IMR-90 (cell line): ENCODE results near the gene PTMS. TPM values are rescaled to one million over a fixed set of nuclear protein-coding genes. Genes with fewer than 3 reads are reported as not detected.

Experiments
- ATAC-seq: fragments of 200-7000 bp; cut with Tn5 transposase; 2 replicates; pipeline ENCODE4 v1.9.1; 2020; ENCODE audit warnings: low read depth, mild to moderate bottlenecking, moderate library complexity
- BruUV-seq: library from RNA; stranded (reverse); fragments of 400-500 nt; replicated peaks from 2 replicates; lab custom pipeline; 2021; lab: Mats Ljungman, UMichigan
- CTCF ChIA-PET: fragments of 300-600 bp; formaldehyde crosslinking; extraction: SDS; loops from one replicate; lab custom pipeline; 2021; ENCODE audit warnings: antibody characterized with exemption; lab: Yijun Ruan, JAX
- POLR2A ChIA-PET: fragments of 300-600 bp; sonication (Branson Sonifier 250); formaldehyde crosslinking; loops from one replicate; lab custom pipeline; 2022; ENCODE audit warnings: antibody characterized with exemption; ENCODE audit not compliant: unreplicated experiment; lab: Charles Lee
- DNase-seq: peaks from one replicate; pipeline ENCODE4 v3.0.0; 2013
- H2AFZ ChIP-seq: replicated peaks from 2 replicates; pipeline ENCODE3; 2013; ENCODE audit warnings: low read length, mild to moderate bottlenecking; ENCODE audit not compliant: poor library complexity
- H2AK5ac ChIP-seq: 2 replicates; pipeline ENCODE4 v1.6.1; 2013; ENCODE audit warnings: low read depth, low read length, inconsistent platforms
- H2AK9ac ChIP-seq: replicated peaks from 2 replicates; pipeline ENCODE3; 2013; ENCODE audit warnings: mild to moderate bottlenecking, low read depth, low read length, moderate library complexity; ENCODE audit not compliant: poor library complexity
- H2BK120ac ChIP-seq: 2 replicates; pipeline ENCODE4 v1.6.1; 2013; ENCODE audit warnings: low read depth, low read length, inconsistent platforms
- H2BK15ac ChIP-seq: 3 replicates; pipeline ENCODE4 v1.6.1; 2013; ENCODE audit warnings: low read depth, low read length, inconsistent platforms
- H2BK20ac ChIP-seq: 2 replicates; pipeline ENCODE4 v1.6.1; 2013; ENCODE audit warnings: low read depth, mild to moderate bottlenecking, inconsistent platforms, low read length, moderate library complexity
- H2BK5ac ChIP-seq: 2 replicates; pipeline ENCODE4 v1.6.1; 2013; ENCODE audit warnings: mild to moderate bottlenecking, low read depth, low read length, inconsistent platforms; ENCODE audit not compliant: poor library complexity, severe bottlenecking
- H3K14ac ChIP-seq: replicated peaks from 2 replicates; pipeline ENCODE4 v1.6.1; 2013; ENCODE audit warnings: low read depth, low read length, inconsistent platforms
- H3K18ac ChIP-seq: 2 replicates; pipeline ENCODE4 v1.6.1; 2013; ENCODE audit warnings: low read depth, low read length, control low read depth
- H3K23ac ChIP-seq: 2 replicates; pipeline ENCODE4 v1.6.1; 2013; ENCODE audit warnings: low read depth, low read length, inconsistent platforms
- H3K27ac ChIP-seq: 2 replicates; pipeline ENCODE4 v1.5.1; 2013; ENCODE audit warnings: mild to moderate bottlenecking, control low read depth, low read length; ENCODE audit not compliant: insufficient read depth
- H3K27me3 ChIP-seq: 2 replicates; pipeline ENCODE4 v1.6.1; 2013; ENCODE audit warnings: low read length; ENCODE audit not compliant: control insufficient read depth, insufficient read depth
- H3K36me3 ChIP-seq: 2 replicates; pipeline ENCODE4 v1.6.1; 2013; ENCODE audit warnings: low read length, mixed read lengths; ENCODE audit not compliant: control insufficient read depth, insufficient read depth
- H3K4ac ChIP-seq: 2 replicates; pipeline ENCODE4 v1.6.1; 2013; ENCODE audit warnings: low read depth, low read length, inconsistent platforms
- H3K4me1 ChIP-seq: 2 replicates; pipeline ENCODE4 v1.6.1; 2013; ENCODE audit warnings: low read length, mixed read lengths; ENCODE audit not compliant: control insufficient read depth, insufficient read depth
- H3K4me2 ChIP-seq: 2 replicates; pipeline ENCODE4 v1.6.1; 2013; ENCODE audit warnings: low read depth, mild to moderate bottlenecking, control low read depth, low read length, moderate library complexity
- H3K4me3 ChIP-seq: 2 replicates; pipeline ENCODE4 v1.5.1; 2013; ENCODE audit warnings: low read depth, mild to moderate bottlenecking, control low read depth, low read length, moderate library complexity; ENCODE audit not compliant: insufficient read depth
- H3K56ac ChIP-seq: 2 replicates; pipeline ENCODE4 v1.6.1; 2013; ENCODE audit warnings: low read length, inconsistent platforms; ENCODE audit not compliant: insufficient read depth; ENCODE audit errors: extremely low read depth
- H3K79me1 ChIP-seq, 2 experiments: 2 replicates each; pipeline ENCODE4 v1.6.1; 2013; ENCODE audit warnings: low read length in 2 of 2, inconsistent platforms in 1 of 2, low read depth in 1 of 2
- H3K9ac ChIP-seq: 2 replicates; pipeline ENCODE4 v1.6.1; 2013; ENCODE audit warnings: low read depth, low read length, control low read depth
- H3K9me1 ChIP-seq: 2 replicates; pipeline ENCODE4 v1.6.1; 2013; ENCODE audit warnings: low read length, inconsistent platforms; ENCODE audit not compliant: insufficient read depth
- H3K9me3 ChIP-seq: 2 replicates; pipeline ENCODE4 v1.6.1; 2013; ENCODE audit warnings: low read length; ENCODE audit not compliant: control insufficient read depth, insufficient read depth
- H4K20me1 ChIP-seq: 2 replicates; pipeline ENCODE4 v1.6.1; 2013; ENCODE audit warnings: low read length, inconsistent platforms; ENCODE audit not compliant: insufficient read depth
- H4K5ac ChIP-seq: 2 replicates; pipeline ENCODE4 v1.6.1; 2013; ENCODE audit warnings: mild to moderate bottlenecking, low read depth, low read length, control low read depth
- H4K8ac ChIP-seq, 2 experiments: 2 replicates each; pipeline ENCODE4 v1.6.1; 2013; ENCODE audit warnings: low read depth in 2 of 2, low read length in 2 of 2, control low read depth in 1 of 2, inconsistent platforms in 1 of 2
- H4K91ac ChIP-seq: 2 replicates; pipeline ENCODE4 v1.6.1; 2013; ENCODE audit warnings: low read depth, low read length, inconsistent platforms; ENCODE audit not compliant: insufficient read depth
- MAFK ChIP-seq: IDR thresholded peaks from 2 replicates; pipeline ENCODE4 v1.6.1; 2012; ENCODE audit warnings: low read depth, low read length, improper control_type of control experiment
- POLR2A ChIP-seq: IDR thresholded peaks from 2 replicates; pipeline ENCODE4 v1.6.1; 2012; ENCODE audit warnings: mild to moderate bottlenecking, low read depth, low read length
- WGBS, 2 experiments: methylation state at CpG; one replicate each; pipeline versions ENCODE4 v1.1.5 to v1.1.7; 2013; ENCODE audit warnings: missing lambda C conversion rate in 2 of 2; ENCODE audit not compliant: insufficient read length in 1 of 2; ENCODE audit errors: extremely low coverage in 2 of 2; 5-methylcytosine and 5-hydroxymethylcytosine counted together
- dilution Hi-C: fragments of 300-500 bp; cut with HindIII; formaldehyde crosslinking; loops from one replicate; pipeline ENCODE4 v1.14.3; 2018; ENCODE audit warnings: low sequenced_read_pairs; ENCODE audit not compliant: unreplicated experiment
- in situ Hi-C: fragments of 300-500 bp; cut with MboI; formaldehyde crosslinking; loops from 3 replicates; pipeline ENCODE4 v1.14.3; 2019; ENCODE audit warnings: low sequenced_read_pairs, inconsistent platforms, mixed read lengths
- intact Hi-C: fragments of 100-400 bp; cut with micrococcal nuclease; formaldehyde crosslinking; loops from 2 replicates; pipeline ENCODE4 v1.10.0; 2022
- polyA plus RNA-seq, 3 experiments: library from polyadenylated mRNA; depleted of rRNA; stranded (reverse); fragments of >200 nt; gene quantifications; 2 replicates each; pipeline ENCODE4 v1.2.3, GENCODE V29; 2012; ENCODE audit warnings: low replicate concordance in 1 of 3
- total RNA-seq: library from RNA; depleted of rRNA; stranded (reverse); fragments of >200 nt; gene quantifications from 2 replicates; pipeline ENCODE4 v1.2.3, GENCODE V29; 2012

The PTMS gene
- total and polyA plus RNA-seq, 2 of the 4 experiments (the other 2 are of a cell fraction) = 17.2 to 275 TPM

DNA sequence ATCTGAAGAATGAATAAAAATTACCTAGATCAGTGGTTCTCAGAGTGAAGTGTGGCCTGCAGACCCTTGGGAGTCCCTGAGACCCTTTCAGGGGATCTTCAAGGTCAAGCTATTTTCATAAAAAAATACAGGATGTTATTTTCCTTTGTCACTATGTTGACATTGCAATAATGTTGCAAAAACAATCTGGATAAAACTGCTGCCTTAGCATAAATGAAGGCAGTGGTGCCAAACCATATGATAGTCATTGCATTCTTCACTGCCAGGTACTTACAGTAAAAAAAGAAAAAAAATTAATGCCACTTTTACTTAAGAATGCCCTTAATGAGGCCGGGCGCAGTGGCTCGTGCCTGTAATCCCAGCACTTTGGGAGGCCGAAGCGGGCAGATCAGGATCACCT lies 21.1 kb downstream of the PTMS start:
- peaks cover 13% of the 10 kb centered on the region for H3K4me1 ChIP-seq
- in situ Hi-C loops = no loop called here
- no peak overlapping the region for H3K4ac ChIP-seq
- ChIA-PET CTCF (interaction anchor here (0.8 kb wide), 1 partner anchor 34 kb away, joined by 3 read pairs; the partner anchor contains the start of gene MLF2), POLR2A (no interaction called here)
- H4K91ac ChIP-seq = no peak overlapping the region
- peaks cover 8% of the 10 kb centered on the region; the same call in 1 of the 2 replicates for H3K9me1 ChIP-seq
- no peak overlapping the region for H3K56ac ChIP-seq
- no peak overlapping the region for H3K4me3 ChIP-seq
- no peak overlapping the region for H2BK20ac ChIP-seq
- H4K8ac ChIP-seq = no peak overlapping the region
- no peak overlapping the region for H2AK9ac ChIP-seq
- H3K27ac ChIP-seq = no peak overlapping the region
- no peak overlapping the region for H4K5ac ChIP-seq
- H3K4me2 ChIP-seq = no peak overlapping the region
- no peaks in the 10 kb centered on the region for H3K36me3 ChIP-seq
- DNase-seq (no peak), ATAC-seq (no peak)
- peaks cover 0 to 6% of the 10 kb centered on the region in 2 experiments; a peak in 2 of 4 replicates for H3K79me1 ChIP-seq
- H3K18ac ChIP-seq = no peak overlapping the region
- no peaks in the 10 kb centered on the region for H4K20me1 ChIP-seq
- H2BK15ac ChIP-seq = no peak overlapping the region
- WGBS, 2 experiments = 90% methylated on average over 4 of the region's 5 CpGs; no CpG with 5 or more reads in 1 of the 2 experiments
- H3K9me3 ChIP-seq = no peaks in the 10 kb centered on the region
- no peak overlapping the region for H2BK120ac ChIP-seq
- H2BK5ac ChIP-seq = no peak overlapping the region
- no peaks in the 10 kb centered on the region for H3K27me3 ChIP-seq
- intact Hi-C loops = no loop called here
- no peak overlapping the region for H3K9ac ChIP-seq
- TF ChIP-seq POLR2A (no peak), MAFK (peak; percentile 78)
- BruUV-seq = no TSS peak
- H3K14ac ChIP-seq = no peak overlapping the region
- H2AFZ ChIP-seq = no peak overlapping the region
- H3K23ac ChIP-seq = no peak overlapping the region
- dilution Hi-C loops = no loop called here
- H2AK5ac ChIP-seq = no peak overlapping the region
